Keratinocyte (primary cell): ENCODE measurements around the gene TMEM271.
A peak's percentile ranks its signal among the peaks of the same experiment; 100 is the strongest.

Source experiments
- EZH2 ChIP-seq: IDR thresholded peaks from one replicate; pipeline ENCODE4 v1.6.1; 2012; ENCODE audit warnings: inconsistent platforms, mild to moderate bottlenecking, low read length, moderate library complexity
- TF ChIP-seq, protein P1 (sequence below), 3 experiments: IDR thresholded peaks in 1 of 3; conservative IDR thresholded peaks in 1 of 3; optimal IDR thresholded peaks in 1 of 3; 2 replicates in 2 of 3; 3 replicates in 1 of 3; pipeline versions ENCODE3 to v1.5.1; 2011; ENCODE audit warnings: low read length in 3 of 3, mild to moderate bottlenecking in 3 of 3, moderate library complexity in 2 of 3, control low read depth in 1 of 3, inconsistent platforms in 1 of 3; ENCODE audit not compliant: insufficient read depth in 2 of 3; ENCODE audit errors: extremely low read depth in 1 of 3

DNA sequence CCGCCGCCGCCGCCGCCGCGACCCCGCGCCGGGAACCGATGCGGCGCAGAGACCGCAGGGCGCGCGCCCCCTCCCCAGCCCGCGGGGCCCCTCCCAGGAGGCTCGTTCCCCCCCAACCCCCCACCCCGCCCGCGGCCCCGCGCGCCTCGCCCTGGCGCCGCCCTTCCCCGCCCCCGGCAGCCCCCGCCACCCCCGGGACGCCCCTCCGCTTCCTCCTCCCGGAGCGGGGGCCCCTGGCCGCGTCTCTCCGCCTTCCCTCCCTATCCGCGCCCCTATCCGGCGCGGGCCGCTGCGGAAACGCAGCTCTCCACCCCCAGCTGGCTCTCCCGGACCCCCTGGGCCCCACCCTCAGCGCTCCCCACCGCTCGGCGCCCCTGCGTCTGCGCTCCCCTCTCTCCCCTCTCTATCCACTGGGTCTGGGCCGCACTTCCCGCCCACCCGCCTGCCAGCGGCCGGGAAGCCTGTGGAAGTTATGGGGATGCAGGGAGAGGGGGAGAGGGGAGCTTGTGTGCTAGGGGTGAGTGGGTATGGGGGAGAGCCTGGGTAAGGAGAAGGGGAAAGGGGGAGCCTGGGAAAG lies at the start of gene TMEM271:
- TF ChIP-seq, protein P1, sequence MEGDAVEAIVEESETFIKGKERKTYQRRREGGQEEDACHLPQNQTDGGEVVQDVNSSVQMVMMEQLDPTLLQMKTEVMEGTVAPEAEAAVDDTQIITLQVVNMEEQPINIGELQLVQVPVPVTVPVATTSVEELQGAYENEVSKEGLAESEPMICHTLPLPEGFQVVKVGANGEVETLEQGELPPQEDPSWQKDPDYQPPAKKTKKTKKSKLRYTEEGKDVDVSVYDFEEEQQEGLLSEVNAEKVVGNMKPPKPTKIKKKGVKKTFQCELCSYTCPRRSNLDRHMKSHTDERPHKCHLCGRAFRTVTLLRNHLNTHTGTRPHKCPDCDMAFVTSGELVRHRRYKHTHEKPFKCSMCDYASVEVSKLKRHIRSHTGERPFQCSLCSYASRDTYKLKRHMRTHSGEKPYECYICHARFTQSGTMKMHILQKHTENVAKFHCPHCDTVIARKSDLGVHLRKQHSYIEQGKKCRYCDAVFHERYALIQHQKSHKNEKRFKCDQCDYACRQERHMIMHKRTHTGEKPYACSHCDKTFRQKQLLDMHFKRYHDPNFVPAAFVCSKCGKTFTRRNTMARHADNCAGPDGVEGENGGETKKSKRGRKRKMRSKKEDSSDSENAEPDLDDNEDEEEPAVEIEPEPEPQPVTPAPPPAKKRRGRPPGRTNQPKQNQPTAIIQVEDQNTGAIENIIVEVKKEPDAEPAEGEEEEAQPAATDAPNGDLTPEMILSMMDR (optimal IDR thresholded peaks at IDR 0.05 in 1 of 3, IDR thresholded peaks at IDR 0.05 in 1 of 3, conservative IDR thresholded peaks at IDR 0.05 in 1 of 3; ENCODE audit: extremely low read depth in 1 of 3, insufficient read depth in 2 of 3, low read length in 3 of 3): no peak
- TF ChIP-seq EZH2: peak; percentile 30
